Measurements from ENCODE around the gene IQCK. TPM values are rescaled to one million over a fixed set of nuclear protein-coding genes. Genes with fewer than 3 reads are reported as not detected.
A peak's percentile ranks its signal among the peaks of the same experiment; 100 is the strongest.

Gene IQCK
- total RNA-seq, 6 experiments from 2014 or later, result 2.0 to 4.7 (median 3.9) TPM

GRCh38 chr16:19901164-19901563 lies 183.1 kb downstream of the IQCK start:
- Histone ChIP-seq H3K4me3 (no peak overlapping the region), H3K9me3 (no peaks in the 10 kb centered on the region), H3K36me3 (no peaks in the 10 kb centered on the region), H3K27ac (no peak overlapping the region), H3K4me1 (no peaks in the 10 kb centered on the region), H3K27me3 (no peaks in the 10 kb centered on the region)
- intact Hi-C loops (cut with DNase I), result loop anchor here (10.0 kb wide), 3 partner anchors 394 to 484 kb away; no protein-coding TSS in a partner anchor
- ATAC-seq (no peak), DNase-seq (no peak)
- no peak for TF ChIP-seq CTCF (IDR thresholded peaks at IDR 0.05)
- no peak for TF ChIP-seq POLR2A (IDR thresholded peaks at IDR 0.05)
- 61% methylated on average over 7 of the region's 7 CpGs for WGBS (ENCODE audit: insufficient coverage, low coverage, low lambda C conversion rate, missing lambda C conversion rate)

- Histone ChIP-seq H3K9me3 (no peaks in the 10 kb centered on the region), H3K4me1 (no peaks in the 10 kb centered on the region), H3K27ac (no peak overlapping the region), H3K27me3 (no peaks in the 10 kb centered on the region), H3K4me3 (no peak overlapping the region), H3K36me3 (no peaks in the 10 kb centered on the region)
- no peak for TF ChIP-seq POLR2A (IDR thresholded peaks at IDR 0.05)
- TF ChIP-seq CTCF (IDR thresholded peaks at IDR 0.05), result peak; percentile 95 to 97 (median 96)
- 18% methylated on average over 20 of the region's 24 CpGs for WGBS (ENCODE audit: insufficient coverage, low coverage, low lambda C conversion rate, missing lambda C conversion rate)
- intact Hi-C loops (cut with DNase I), result loop anchor here (10.0 kb wide), 3 partner anchors 387 to 477 kb away; no protein-coding TSS in a partner anchor
- ATAC-seq (peak; percentile 98 to 100 (median 98)), DNase-seq (peak; percentile 61 to 68 (median 63))
Measured at GRCh38 chr16:19907161-19907992, 189.3 kb downstream of the IQCK start.

Small RNAs within 50 kb of the gene (small RNA-seq; reads per million reads assigned to genes)
- 0 reads per million in 2 experiments for gene LARP7P2

Other genes with a start within 250 kb of the IQCK start
- gene GDE1, start 196.2 kb upstream of the IQCK start, total RNA-seq, result 10 to 100 TPM; 19.1 to 30.5 (median 21.1) TPM
- gene CCP110, start 194.3 kb upstream of the IQCK start, total RNA-seq, result 1 to 10 TPM; 2.6 to 5.6 (median 4.2) TPM
- gene VPS35L, start 162.6 kb upstream of the IQCK start, total RNA-seq, result 10 to 100 TPM; 19.3 to 24.3 (median 20.4) TPM
- 1 to 10 TPM; 3.4 to 9.4 (median 7.3) TPM for gene KNOP1, start within 50 bp of the IQCK start, total RNA-seq
- gene GPRC5B, start 166.6 kb downstream of the IQCK start, total RNA-seq, result 10 to 100 TPM in 1 of 6 experiments, 1 to 10 TPM in 5; 2.6 to 20.8 (median 5.1) TPM

All from right lobe of liver (tissue), 6 donors.